SJCRH30 (cell line): ENCODE results near the gene GNAS-AS1. TPM values are rescaled to one million over a fixed set of nuclear protein-coding genes. Genes with fewer than 3 reads are reported as not detected.

Source experiments
- DNase-seq, 2 experiments: peaks; one replicate each; pipeline ENCODE4 v3.0.0-alpha.2; 2015 to 2020
- H3K27ac ChIP-seq: fragments of 250-450 bp; sonication (Bioruptor Pico); 2 replicates; pipeline ENCODE4 v1.5.1; 2020; ENCODE audit warnings: mild to moderate bottlenecking, moderate library complexity
- H3K27me3 ChIP-seq: fragments of 250-450 bp; sonication (Bioruptor Pico); 2 replicates; pipeline ENCODE4 v1.5.1; 2020; ENCODE audit warnings: mild to moderate bottlenecking, moderate library complexity
- H3K36me3 ChIP-seq: fragments of 250-450 bp; sonication (Bioruptor Pico); 2 replicates; pipeline ENCODE4 v1.5.1; 2020; ENCODE audit warnings: mild to moderate bottlenecking, moderate library complexity
- H3K4me1 ChIP-seq: fragments of 250-450 bp; sonication (Bioruptor Pico); 2 replicates; pipeline ENCODE4 v1.5.1; 2020; ENCODE audit warnings: mild to moderate bottlenecking, moderate library complexity
- H3K4me3 ChIP-seq: fragments of 250-450 bp; sonication (Bioruptor Pico); 2 replicates; pipeline ENCODE4 v1.5.1; 2020; ENCODE audit warnings: mild to moderate bottlenecking, moderate library complexity
- H3K9me3 ChIP-seq: fragments of 250-450 bp; sonication (Bioruptor Pico); replicated peaks from 2 replicates; pipeline ENCODE4 v1.5.1; 2020; ENCODE audit warnings: mild to moderate bottlenecking, moderate library complexity
- total RNA-seq: library from RNA; depleted of rRNA; stranded (reverse); fragments of >200 nt; shearing (Covaris generic); gene quantifications from 2 replicates; pipeline ENCODE4 v1.2.3, GENCODE V29; 2014

GNAS-AS1 gene
- total RNA-seq, 1 experiment from 2014 or later: not detected

DNA sequence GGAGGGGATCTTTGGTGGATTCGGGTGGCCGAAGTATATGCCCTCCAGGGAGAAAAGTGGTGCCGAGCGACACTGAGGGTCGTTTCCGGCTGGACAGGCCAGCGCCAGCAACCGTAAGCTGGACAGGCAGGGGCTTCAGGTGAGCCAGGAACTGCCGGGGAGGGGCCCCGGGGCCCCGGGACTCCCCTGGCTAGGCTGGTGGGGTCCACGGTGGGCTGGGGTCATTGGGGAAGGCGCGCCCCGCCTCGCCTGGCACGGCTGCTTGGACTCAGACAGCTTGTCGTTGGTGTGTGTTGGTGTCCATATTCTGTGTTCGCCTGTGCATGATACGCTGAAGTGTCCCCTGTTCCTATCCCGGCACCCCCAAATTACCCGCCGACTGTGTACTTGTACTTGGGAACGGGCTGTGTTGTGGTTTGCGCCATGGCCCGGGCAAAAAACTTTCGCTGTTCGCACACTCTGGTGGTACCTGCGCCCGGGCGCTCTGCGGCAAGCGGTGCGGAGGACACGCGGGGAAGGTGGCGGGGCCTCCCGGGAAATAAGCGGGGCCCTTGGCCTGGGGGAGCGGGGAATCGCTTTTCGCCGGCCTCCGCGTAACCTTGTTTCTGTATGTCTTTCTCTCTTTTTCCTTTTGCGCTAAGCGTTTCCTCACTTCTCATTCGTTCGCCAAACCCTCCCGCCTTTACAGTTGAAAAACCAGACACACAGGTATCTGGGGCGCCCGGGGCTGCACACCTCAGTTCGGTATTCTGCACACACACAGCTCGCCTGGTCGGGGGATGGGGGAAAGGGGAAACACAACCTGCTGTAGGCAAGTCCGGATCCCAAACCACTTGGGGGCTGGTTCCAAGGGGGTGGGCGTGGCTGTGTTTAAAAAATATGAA, 5.0 kb upstream of the GNAS-AS1 start:
- Histone ChIP-seq H3K27ac (no peak overlapping the region), H3K4me3 (no peak overlapping the region), H3K27me3 (peaks cover 3% of the 10 kb centered on the region; the same call in 1 of the 2 replicates), H3K36me3 (no peaks in the 10 kb centered on the region), H3K4me1 (no peaks in the 10 kb centered on the region), H3K9me3 (no peaks in the 10 kb centered on the region; the same call in 1 of the 2 replicates)
- no peak for DNase-seq

DNA sequence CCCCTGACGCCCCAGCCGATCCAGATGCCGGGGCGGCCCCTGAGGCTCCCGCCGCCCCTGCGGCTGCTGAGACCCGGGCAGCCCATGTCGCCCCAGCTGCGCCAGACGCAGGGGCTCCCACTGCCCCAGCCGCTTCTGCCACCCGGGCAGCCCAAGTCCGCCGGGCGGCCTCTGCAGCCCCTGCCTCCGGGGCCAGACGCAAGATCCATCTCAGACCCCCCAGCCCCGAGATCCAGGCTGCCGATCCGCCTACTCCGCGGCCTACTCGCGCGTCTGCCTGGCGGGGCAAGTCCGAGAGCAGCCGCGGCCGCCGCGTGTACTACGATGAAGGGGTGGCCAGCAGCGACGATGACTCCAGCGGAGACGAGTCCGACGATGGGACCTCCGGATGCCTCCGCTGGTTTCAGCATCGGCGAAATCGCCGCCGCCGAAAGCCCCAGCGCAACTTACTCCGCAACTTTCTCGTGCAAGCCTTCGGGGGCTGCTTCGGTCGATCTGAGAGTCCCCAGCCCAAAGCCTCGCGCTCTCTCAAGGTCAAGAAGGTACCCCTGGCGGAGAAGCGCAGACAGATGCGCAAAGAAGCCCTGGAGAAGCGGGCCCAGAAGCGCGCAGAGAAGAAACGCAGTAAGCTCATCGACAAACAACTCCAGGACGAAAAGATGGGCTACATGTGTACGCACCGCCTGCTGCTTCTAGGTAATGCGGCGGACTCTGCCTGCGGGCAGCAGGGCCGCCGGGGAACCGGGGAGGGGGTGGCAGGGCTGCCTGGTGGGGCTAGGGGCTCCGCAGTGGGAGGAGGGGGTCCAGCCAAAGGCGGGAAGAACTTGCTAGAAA, 4.2 kb upstream of the GNAS-AS1 start:
- Histone ChIP-seq H3K27me3 (peaks cover 3% of the 10 kb centered on the region; the same call in 1 of the 2 replicates), H3K4me1 (no peaks in the 10 kb centered on the region), H3K4me3 (no peak overlapping the region), H3K27ac (no peak overlapping the region), H3K36me3 (no peaks in the 10 kb centered on the region), H3K9me3 (no peaks in the 10 kb centered on the region; the same call in 1 of the 2 replicates)
- DNase-seq: no peak

DNA sequence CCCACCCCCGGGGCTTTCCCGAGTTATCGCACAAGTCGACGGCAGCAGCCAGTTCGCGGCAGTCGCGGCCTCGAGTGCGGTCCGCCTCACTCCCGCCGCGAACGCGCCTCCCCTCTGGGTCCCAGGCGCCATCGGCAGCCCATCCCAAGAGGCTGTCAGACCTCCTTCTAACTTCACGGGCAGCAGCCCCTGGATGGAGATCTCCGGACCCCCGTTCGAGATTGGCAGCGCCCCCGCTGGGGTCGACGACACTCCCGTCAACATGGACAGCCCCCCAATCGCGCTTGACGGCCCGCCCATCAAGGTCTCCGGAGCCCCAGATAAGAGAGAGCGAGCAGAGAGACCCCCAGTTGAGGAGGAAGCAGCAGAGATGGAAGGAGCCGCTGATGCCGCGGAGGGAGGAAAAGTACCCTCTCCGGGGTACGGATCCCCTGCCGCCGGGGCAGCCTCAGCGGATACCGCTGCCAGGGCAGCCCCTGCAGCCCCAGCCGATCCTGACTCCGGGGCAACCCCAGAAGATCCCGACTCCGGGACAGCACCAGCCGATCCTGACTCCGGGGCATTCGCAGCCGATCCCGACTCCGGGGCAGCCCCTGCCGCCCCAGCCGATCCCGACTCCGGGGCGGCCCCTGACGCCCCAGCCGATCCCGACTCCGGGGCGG, 3.4 kb upstream of the GNAS-AS1 start:
- no peak overlapping the region for H3K4me3 ChIP-seq
- H3K36me3 ChIP-seq: no peaks in the 10 kb centered on the region
- DNase-seq: no peak
- no peak overlapping the region for H3K27ac ChIP-seq
- H3K9me3 ChIP-seq: no peaks in the 10 kb centered on the region; the same call in 1 of the 2 replicates
- H3K4me1 ChIP-seq: no peaks in the 10 kb centered on the region
- H3K27me3 ChIP-seq: peaks cover 3% of the 10 kb centered on the region; the same call in 1 of the 2 replicates

DNA sequence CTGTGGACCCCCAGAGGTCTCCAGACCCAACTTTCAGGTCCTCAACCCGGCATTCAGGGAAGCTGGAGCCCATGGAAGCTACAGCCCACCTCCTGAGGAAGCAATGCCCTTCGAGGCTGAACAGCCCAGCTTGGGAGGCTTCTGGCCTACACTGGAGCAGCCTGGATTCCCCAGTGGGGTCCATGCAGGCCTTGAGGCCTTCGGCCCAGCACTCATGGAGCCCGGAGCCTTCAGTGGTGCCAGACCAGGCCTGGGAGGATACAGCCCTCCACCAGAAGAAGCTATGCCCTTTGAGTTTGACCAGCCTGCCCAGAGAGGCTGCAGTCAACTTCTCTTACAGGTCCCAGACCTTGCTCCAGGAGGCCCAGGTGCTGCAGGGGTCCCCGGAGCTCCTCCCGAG, 2.8 kb upstream of the GNAS-AS1 start:
- H3K4me1 ChIP-seq: no peaks in the 10 kb centered on the region
- H3K36me3 ChIP-seq: no peaks in the 10 kb centered on the region
- no peak for DNase-seq
- H3K4me3 ChIP-seq: no peak overlapping the region
- H3K27me3 ChIP-seq: peaks cover 3% of the 10 kb centered on the region; the same call in 1 of the 2 replicates
- no peaks in the 10 kb centered on the region; the same call in 1 of the 2 replicates for H3K9me3 ChIP-seq
- H3K27ac ChIP-seq: no peak overlapping the region

DNA sequence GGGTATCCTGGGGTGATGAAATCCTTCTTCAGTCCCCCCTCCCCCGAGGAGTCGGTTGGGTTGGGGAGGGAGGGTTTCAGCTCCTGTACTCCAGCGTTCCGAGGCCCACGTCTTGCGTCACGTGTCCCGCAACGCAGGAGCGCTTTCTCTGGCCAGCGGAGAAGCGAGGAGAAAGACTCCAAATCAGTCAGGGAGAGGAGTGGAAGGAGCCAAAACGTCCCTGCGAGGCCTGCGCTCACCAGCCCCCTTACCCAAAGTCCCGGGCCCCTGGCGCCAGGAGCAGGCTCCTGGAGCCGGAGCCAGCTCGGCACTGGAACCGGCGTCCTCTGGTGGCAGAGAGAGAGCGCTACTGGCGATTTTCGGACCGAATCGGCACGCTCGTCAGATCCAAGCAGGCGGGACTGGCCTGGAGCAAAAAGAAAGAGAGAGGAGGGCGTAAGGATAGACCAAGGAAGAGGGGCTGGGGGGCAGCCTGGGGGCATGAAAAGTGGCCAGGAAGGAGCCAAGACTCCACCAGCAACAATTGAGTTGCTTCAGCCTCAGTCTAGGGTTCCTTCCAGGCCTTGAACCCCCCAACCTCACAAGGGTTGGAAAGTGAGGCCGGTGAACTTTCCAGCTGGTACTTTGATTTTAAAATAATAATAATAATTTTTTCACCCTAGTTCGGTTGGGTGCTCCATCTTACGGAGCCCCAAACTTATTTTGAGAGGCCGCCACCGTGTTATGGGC, 2.0 kb upstream of the GNAS-AS1 start, which contains the start of gene GNAS:
TSS of gene GNAS (plus strand) at position 174 of the 729 bp plus-strand sequence.
- Histone ChIP-seq H3K36me3 (no peaks in the 10 kb centered on the region), H3K27ac (no peak within 1 kb of the TSS), H3K27me3 (no peaks in the 10 kb centered on the region; the same call in 1 of the 2 replicates), H3K9me3 (no peaks in the 10 kb centered on the region; the same call in 1 of the 2 replicates), H3K4me3 (no peak within 1 kb of the TSS), H3K4me1 (no peaks in the 10 kb centered on the region)
- DNase-seq: no peak

DNA sequence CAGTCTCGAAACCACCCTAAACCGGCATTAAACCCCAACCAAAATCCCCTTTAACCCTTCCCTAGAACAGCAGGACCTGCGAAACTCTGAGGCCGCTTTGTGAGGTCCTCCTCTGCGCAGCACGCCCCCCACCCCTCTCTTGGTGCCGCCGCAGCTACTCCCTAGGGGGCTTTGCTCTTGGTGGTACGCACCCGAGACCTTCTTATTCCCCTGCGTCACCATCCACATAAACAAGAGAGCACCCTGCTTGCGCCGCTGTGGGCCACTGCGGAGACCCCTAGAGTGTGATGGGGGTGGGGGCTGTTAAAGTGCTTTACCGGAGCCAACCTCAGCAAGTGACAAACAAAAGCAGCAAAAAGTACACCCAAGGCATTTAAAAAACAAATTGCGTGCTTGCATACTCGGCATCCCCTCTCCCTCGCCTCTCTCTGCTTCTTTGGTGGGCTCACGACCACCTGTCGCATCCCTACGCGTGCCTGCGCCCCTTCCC, 1.3 kb upstream of the GNAS-AS1 start:
- Histone ChIP-seq H3K4me3 (no peak overlapping the region), H3K27ac (no peak overlapping the region), H3K27me3 (no peaks in the 10 kb centered on the region; the same call in 1 of the 2 replicates), H3K36me3 (no peaks in the 10 kb centered on the region), H3K4me1 (no peaks in the 10 kb centered on the region), H3K9me3 (no peaks in the 10 kb centered on the region; the same call in 1 of the 2 replicates)
- DNase-seq: no peak

DNA sequence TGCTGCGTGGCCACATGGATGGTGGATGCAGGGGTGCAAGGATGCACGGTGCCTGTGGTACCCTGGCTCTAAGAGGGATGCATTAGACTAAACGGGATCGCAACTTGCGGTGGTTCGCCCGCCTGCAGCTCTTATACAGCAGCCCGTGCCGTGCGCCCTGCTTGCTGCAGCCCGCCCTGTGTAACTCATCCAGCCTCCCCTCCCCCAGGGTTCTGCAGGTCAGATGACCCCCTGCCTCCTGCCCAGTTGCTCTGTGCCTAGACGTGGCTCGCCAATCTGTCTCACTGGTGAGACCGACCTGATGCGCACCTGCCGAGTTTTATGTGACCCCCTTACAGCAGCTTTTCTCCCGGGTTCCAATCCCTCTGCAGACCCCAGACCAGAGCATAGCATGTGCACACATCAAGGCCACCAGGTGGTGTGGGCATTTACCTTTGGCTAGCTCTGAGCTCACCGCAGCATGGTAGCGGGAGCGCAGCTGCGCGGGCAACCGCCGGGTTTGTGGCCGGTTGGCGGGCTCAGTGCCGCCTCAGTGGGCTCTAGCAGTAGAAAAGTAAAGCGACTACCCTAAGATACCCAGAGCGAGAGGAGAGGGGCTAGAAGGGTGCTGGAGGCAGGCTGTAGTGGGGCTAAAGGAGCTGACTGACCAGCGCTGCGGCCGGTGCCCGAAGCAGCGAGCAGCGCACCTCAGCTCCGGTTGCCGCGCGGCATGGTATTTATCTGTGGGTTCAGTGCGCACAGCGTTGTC, 693 bp upstream of the GNAS-AS1 start:
- Histone ChIP-seq H3K27me3 (0 out of 2 replicates have a peak, but pooled peaks cover 4% of the 10 kb centered on the region), H3K36me3 (no peaks in the 10 kb centered on the region), H3K4me1 (no peaks in the 10 kb centered on the region), H3K9me3 (no peaks in the 10 kb centered on the region; the same call in 1 of the 2 replicates), H3K27ac (no peak overlapping the region), H3K4me3 (no peak overlapping the region)
- no peak for DNase-seq

DNA sequence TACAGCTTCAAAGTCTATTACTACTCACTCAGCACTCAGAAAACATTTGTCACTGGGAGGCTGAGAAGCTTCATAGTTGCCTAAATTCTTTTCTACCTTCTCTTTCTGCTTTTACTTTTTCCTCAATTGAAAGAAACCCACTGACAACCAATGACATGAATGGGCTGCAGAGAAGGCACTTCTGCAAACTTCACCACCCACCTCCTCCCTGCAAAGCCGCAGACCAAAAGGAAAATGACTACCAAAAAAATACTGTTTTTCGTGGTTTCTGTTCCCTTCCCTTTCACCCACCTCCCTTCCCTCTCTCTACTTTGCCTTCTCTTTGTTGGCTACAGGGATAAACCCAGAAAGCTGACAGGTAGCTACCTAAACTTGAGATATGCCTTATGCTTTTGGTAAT, 3.2 kb downstream of the GNAS-AS1 start:
- H3K4me3 ChIP-seq: no peak overlapping the region
- H3K4me1 ChIP-seq: no peaks in the 10 kb centered on the region
- H3K27ac ChIP-seq: no peak overlapping the region
- no peaks in the 10 kb centered on the region for H3K36me3 ChIP-seq
- 0 out of 2 replicates have a peak, but pooled peaks cover 5% of the 10 kb centered on the region for H3K27me3 ChIP-seq
- no peaks in the 10 kb centered on the region; the same call in 1 of the 2 replicates for H3K9me3 ChIP-seq
- DNase-seq: no peak

DNA sequence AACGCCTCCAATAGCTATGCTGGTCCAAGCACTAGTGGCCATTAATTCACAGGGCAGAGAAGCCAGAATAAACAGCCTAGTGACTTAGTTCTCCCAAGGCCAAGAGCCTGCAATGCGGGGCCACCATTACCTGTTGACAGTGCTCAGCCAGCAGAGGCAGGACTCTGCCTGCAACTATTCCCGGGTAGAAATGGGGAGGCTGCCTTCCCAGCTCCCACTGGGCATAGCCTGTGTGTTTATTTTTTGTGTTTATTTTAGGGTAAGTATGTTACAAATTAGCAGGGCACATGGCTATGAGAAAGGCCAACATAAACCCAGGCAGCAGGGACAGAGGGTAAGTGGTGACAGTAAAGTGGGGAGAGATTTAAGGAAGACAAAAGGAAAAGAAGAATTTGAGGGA, 5.0 kb downstream of the GNAS-AS1 start:
- no peak overlapping the region for H3K27ac ChIP-seq
- H3K27me3 ChIP-seq: 0 out of 2 replicates have a peak, but pooled peaks cover 5% of the 10 kb centered on the region
- H3K4me1 ChIP-seq: no peaks in the 10 kb centered on the region
- no peak overlapping the region for H3K4me3 ChIP-seq
- no peak for DNase-seq
- H3K9me3 ChIP-seq: no peaks in the 10 kb centered on the region
- H3K36me3 ChIP-seq: no peaks in the 10 kb centered on the region

DNA sequence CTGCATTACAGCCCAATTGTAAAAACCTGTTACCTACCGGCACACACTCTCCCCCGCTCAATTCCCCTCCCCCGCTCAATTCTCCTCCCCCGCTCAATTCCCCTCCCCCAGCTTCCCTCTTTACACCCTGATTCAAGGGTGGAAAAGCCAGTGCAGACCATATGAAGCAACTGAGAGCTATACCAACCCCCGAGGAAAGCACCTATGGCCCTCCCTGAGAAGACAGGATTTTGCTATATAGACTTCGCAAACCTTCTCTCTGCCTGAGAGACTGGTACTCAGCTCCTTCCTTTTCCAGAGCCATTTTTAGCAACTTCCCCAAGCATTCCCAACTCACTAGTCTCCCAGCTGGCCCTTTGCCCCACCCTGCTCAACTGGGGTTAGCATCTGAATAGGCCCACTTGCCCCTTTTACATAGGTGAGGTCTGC, 7.6 kb downstream of the GNAS-AS1 start:
- 0 out of 2 replicates have a peak, but pooled peaks cover 5% of the 10 kb centered on the region for H3K27me3 ChIP-seq
- no peaks in the 10 kb centered on the region for H3K9me3 ChIP-seq
- H3K27ac ChIP-seq: no peak overlapping the region
- H3K36me3 ChIP-seq: no peaks in the 10 kb centered on the region
- H3K4me1 ChIP-seq: no peaks in the 10 kb centered on the region
- no peak for DNase-seq
- no peak overlapping the region for H3K4me3 ChIP-seq

DNA sequence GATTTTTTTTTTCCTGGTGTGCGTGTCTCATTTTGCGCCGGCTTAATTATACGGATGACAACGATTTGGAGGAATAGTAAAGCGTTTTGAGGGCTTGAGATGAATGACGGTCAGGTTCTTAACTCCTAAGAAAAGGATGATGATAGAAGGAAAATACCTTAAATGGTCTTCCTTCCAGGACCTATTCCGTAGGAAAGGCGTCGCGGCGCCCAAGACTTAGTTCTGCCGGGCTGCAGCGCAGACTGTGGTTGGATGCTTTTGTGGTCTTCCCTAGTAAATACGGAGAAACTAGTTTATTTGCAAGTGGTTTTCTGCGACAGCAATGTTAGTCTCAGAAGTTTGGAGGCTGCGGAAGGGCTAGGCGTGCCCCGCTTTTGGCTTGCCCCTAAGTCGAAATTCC, 8.4 kb downstream of the GNAS-AS1 start:
- Histone ChIP-seq H3K27ac (no peak overlapping the region), H3K4me1 (no peaks in the 10 kb centered on the region), H3K36me3 (no peaks in the 10 kb centered on the region), H3K9me3 (no peaks in the 10 kb centered on the region), H3K27me3 (0 out of 2 replicates have a peak, but pooled peaks cover 5% of the 10 kb centered on the region), H3K4me3 (no peak overlapping the region)
- no peak for DNase-seq

DNA sequence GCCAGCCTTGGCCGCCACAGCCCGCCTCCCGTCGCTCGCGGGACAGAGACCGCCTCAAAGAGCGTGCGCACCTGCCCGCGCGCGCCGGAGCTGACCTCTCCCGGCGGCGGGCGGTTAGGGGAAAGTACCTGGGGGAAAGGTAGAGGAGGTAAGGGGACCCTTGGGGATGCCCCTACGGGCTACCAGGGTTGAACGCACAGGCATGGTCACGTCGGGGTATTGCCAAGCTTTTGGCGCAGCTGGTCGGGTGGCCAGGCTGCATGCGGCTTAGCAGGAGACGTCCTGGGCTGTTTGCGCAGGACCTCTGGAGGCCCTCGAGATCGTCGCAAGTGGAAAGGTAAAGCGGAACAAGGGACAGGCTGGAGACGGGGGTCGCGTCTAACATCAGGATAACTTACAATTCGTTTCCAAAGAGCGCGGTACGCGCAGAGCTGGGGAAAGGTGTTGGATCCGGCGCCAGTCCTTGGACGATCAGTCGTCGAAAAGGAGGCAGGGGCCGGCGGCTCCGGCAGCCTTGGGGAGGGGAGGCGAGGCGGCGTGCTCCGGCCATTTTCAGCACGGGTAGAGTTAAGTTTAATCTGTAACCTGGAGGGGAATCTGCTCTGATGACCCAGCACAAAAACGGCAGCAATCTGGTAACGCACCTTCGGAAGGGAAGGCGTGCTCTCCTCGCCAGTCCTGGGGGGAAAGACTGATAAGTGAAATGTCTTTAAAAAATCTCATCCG, 9.0 kb downstream of the GNAS-AS1 start:
- H3K4me1 ChIP-seq: no peaks in the 10 kb centered on the region
- no peaks in the 10 kb centered on the region for H3K36me3 ChIP-seq
- no peak overlapping the region for H3K27ac ChIP-seq
- no peak overlapping the region for H3K4me3 ChIP-seq
- H3K9me3 ChIP-seq: no peaks in the 10 kb centered on the region
- DNase-seq: no peak
- 0 out of 2 replicates have a peak, but pooled peaks cover 5% of the 10 kb centered on the region for H3K27me3 ChIP-seq
